Ishikawa (cell line): ENCODE data around the gene PPM1J.

ENCODE experiments used
- CEBPB ChIP-seq: IDR thresholded peaks from 2 replicates; pipeline ENCODE4 v1.6.1; 2012
- EP300 ChIP-seq: IDR thresholded peaks from 2 replicates; pipeline ENCODE4 v1.6.1; 2012; ENCODE audit warnings: borderline replicate concordance
- RAD21 ChIP-seq: IDR thresholded peaks from 2 replicates; pipeline ENCODE4 v1.6.1; 2012; ENCODE audit warnings: low read depth
- TAF1 ChIP-seq: IDR thresholded peaks from 2 replicates; pipeline ENCODE4 v1.6.1; 2012; ENCODE audit warnings: low read depth, mild to moderate bottlenecking
- TEAD4 ChIP-seq: IDR thresholded peaks from 2 replicates; pipeline ENCODE4 v1.6.1; 2012
- TF ChIP-seq, protein P1 (sequence below): IDR thresholded peaks from 2 replicates; pipeline ENCODE4 v1.6.1; 2012; ENCODE audit warnings: low read depth, mild to moderate bottlenecking
- TF ChIP-seq, protein P2 (sequence below): IDR thresholded peaks from 2 replicates; pipeline ENCODE4 v1.6.1; 2012
- TF ChIP-seq, protein P3 (sequence below): IDR thresholded peaks from 2 replicates; pipeline ENCODE4 v1.6.1; 2012

DNA sequence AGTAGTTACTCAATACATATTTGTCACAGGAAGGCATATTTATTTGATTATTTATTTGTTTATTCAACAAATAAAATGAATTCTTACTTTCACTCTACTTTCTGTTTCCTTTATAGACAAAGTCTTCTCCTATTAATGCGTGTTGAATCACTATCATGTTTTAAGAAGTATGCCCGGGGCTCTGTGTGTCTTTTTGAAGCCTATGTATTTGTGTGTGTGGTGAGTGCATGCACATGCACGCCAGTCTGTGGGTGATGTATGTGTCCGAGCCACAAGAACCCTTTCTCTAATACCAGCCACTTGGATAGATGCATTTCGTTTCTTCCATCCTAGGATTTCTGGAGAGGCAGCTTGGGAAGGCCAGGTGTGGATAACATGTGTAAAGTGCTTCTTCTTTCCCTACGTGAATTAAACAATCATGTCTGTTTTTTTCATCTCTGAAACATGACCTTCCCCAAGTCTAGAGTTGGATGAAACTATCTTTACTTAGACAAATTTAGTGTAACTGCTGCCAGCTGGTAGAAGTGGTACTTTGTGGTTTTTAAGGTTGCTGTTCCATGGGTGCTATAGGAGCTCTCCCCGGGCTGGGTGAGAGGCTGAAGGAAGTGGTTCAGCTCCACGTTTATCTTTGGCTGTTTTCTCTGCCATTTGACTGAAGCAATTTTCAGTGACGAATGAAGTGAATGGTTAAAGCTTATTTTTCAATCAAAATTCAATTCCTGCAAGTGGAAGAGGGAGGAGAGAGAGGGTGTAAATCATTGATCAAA lies 46.8 kb upstream of the PPM1J start:
- TF ChIP-seq EP300 (no peak), CEBPB (no peak), TAF1 (no peak), RAD21 (no peak), TEAD4 (no peak)
- TF ChIP-seq, protein P1, sequence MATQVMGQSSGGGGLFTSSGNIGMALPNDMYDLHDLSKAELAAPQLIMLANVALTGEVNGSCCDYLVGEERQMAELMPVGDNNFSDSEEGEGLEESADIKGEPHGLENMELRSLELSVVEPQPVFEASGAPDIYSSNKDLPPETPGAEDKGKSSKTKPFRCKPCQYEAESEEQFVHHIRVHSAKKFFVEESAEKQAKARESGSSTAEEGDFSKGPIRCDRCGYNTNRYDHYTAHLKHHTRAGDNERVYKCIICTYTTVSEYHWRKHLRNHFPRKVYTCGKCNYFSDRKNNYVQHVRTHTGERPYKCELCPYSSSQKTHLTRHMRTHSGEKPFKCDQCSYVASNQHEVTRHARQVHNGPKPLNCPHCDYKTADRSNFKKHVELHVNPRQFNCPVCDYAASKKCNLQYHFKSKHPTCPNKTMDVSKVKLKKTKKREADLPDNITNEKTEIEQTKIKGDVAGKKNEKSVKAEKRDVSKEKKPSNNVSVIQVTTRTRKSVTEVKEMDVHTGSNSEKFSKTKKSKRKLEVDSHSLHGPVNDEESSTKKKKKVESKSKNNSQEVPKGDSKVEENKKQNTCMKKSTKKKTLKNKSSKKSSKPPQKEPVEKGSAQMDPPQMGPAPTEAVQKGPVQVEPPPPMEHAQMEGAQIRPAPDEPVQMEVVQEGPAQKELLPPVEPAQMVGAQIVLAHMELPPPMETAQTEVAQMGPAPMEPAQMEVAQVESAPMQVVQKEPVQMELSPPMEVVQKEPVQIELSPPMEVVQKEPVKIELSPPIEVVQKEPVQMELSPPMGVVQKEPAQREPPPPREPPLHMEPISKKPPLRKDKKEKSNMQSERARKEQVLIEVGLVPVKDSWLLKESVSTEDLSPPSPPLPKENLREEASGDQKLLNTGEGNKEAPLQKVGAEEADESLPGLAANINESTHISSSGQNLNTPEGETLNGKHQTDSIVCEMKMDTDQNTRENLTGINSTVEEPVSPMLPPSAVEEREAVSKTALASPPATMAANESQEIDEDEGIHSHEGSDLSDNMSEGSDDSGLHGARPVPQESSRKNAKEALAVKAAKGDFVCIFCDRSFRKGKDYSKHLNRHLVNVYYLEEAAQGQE, result no peak
- TF ChIP-seq, protein P2, sequence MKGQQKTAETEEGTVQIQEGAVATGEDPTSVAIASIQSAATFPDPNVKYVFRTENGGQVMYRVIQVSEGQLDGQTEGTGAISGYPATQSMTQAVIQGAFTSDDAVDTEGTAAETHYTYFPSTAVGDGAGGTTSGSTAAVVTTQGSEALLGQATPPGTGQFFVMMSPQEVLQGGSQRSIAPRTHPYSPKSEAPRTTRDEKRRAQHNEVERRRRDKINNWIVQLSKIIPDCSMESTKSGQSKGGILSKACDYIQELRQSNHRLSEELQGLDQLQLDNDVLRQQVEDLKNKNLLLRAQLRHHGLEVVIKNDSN, result no peak
- TF ChIP-seq, protein P3, sequence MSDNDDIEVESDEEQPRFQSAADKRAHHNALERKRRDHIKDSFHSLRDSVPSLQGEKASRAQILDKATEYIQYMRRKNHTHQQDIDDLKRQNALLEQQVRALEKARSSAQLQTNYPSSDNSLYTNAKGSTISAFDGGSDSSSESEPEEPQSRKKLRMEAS, result no peak
